Activated CD4-positive, alpha-beta memory T cell treated with anti-CD3 and anti-CD28 coated beads for 36 hours (primary cell): Measurements from ENCODE around the gene ENTR1. TPM values are rescaled to one million over a fixed set of nuclear protein-coding genes. Genes with fewer than 3 reads are reported as not detected.

Source experiments
- CTCF ChIA-PET: fragments of 350-600 bp; sonication (Branson Sonifier 250); formaldehyde crosslinking; loops from one replicate; lab custom pipeline; 2021; ENCODE audit warnings: antibody characterized with exemption, inconsistent platforms; lab: Charles Lee
- POLR2A ChIA-PET: fragments of 350-600 bp; sonication (Branson Sonifier 250); formaldehyde crosslinking; loops from one replicate; lab custom pipeline; 2021; ENCODE audit warnings: antibody characterized with exemption; lab: Charles Lee
- DNase-seq: peaks from one replicate; pipeline ENCODE4 v3.0.0-alpha.2; 2020
- H3K27ac Mint-ChIP-seq: one replicate; pipeline ENCODE4 v1.8.0; 2021; ENCODE audit warnings: mixed read lengths
- H3K27me3 Mint-ChIP-seq: one replicate; pipeline ENCODE4 v1.8.0; 2021; ENCODE audit warnings: mixed read lengths
- H3K36me3 Mint-ChIP-seq: one replicate; pipeline ENCODE4 v1.8.0; 2021; ENCODE audit warnings: mixed read lengths
- H3K4me1 Mint-ChIP-seq: one replicate; pipeline ENCODE4 v1.8.0; 2021; ENCODE audit warnings: low read depth, mixed read lengths
- H3K4me3 Mint-ChIP-seq: one replicate; pipeline ENCODE4 v1.8.0; 2021; ENCODE audit warnings: mild to moderate bottlenecking, mixed read lengths
- H3K9me3 Mint-ChIP-seq: one replicate; pipeline ENCODE4 v1.8.0; 2021; ENCODE audit warnings: mixed read lengths
- intact Hi-C: fragments of 100-400 bp; cut with micrococcal nuclease; formaldehyde crosslinking; loops from one replicate; pipeline ENCODE4 v1.15.1; 2023
- total RNA-seq, 2 experiments: library from RNA; stranded (reverse); gene quantifications; one replicate each; pipeline ENCODE4 v1.2.3, GENCODE V29; 2021

The ENTR1 gene
- total RNA-seq, 2 experiments from 2014 or later, result 66.9 to 74.9 TPM

GRCh38 chr9:136445799-136446198 is 35.4 kb upstream of the ENTR1 start:
- peaks cover 37% of the 10 kb centered on the region for H3K36me3 Mint-ChIP-seq
- ChIA-PET POLR2A (no interaction called here), CTCF (interaction anchor here (0.6 kb wide), 2 partner anchors 42 to 642 kb away, joined by 3 read pairs; no protein-coding TSS in a partner anchor)
- no peaks in the 10 kb centered on the region for H3K9me3 Mint-ChIP-seq
- intact Hi-C loops, result no loop called here
- no peak overlapping the region for H3K4me3 Mint-ChIP-seq
- no peak overlapping the region for H3K27ac Mint-ChIP-seq
- H3K4me1 Mint-ChIP-seq, result no peaks in the 10 kb centered on the region
- H3K27me3 Mint-ChIP-seq, result no peaks in the 10 kb centered on the region
- DNase-seq, result no peak

GRCh38 chr9:136444102-136444501 is 33.7 kb upstream of the ENTR1 start:
- POLR2A ChIA-PET, result interaction anchor here (0.8 kb wide), 1 partner anchor 32 kb away, joined by 3 read pairs; no protein-coding TSS in a partner anchor
- H3K4me3 Mint-ChIP-seq, result no peak overlapping the region
- no peaks in the 10 kb centered on the region for H3K27me3 Mint-ChIP-seq
- intact Hi-C loops, result no loop called here
- no peak overlapping the region for H3K27ac Mint-ChIP-seq
- H3K4me1 Mint-ChIP-seq, result no peaks in the 10 kb centered on the region
- H3K9me3 Mint-ChIP-seq, result no peaks in the 10 kb centered on the region
- peaks cover 34% of the 10 kb centered on the region for H3K36me3 Mint-ChIP-seq
- no peak for DNase-seq
- CTCF ChIA-PET, result no interaction called here

GRCh38 chr9:136443687-136444086 is 33.3 kb upstream of the ENTR1 start:
- ChIA-PET CTCF (interaction anchor here (0.7 kb wide), 1 partner anchor 41 kb away, joined by 3 read pairs; no protein-coding TSS in a partner anchor), POLR2A (interaction anchor here (0.8 kb wide), 1 partner anchor 32 kb away, joined by 3 read pairs; no protein-coding TSS in a partner anchor)
- no peak overlapping the region for H3K27ac Mint-ChIP-seq
- no peaks in the 10 kb centered on the region for H3K27me3 Mint-ChIP-seq
- intact Hi-C loops, result no loop called here
- DNase-seq, result no peak
- H3K36me3 Mint-ChIP-seq, result peaks cover 34% of the 10 kb centered on the region
- H3K4me3 Mint-ChIP-seq, result no peak overlapping the region
- H3K4me1 Mint-ChIP-seq, result no peaks in the 10 kb centered on the region
- no peaks in the 10 kb centered on the region for H3K9me3 Mint-ChIP-seq

GRCh38 chr9:136443087-136443486 is 32.7 kb upstream of the ENTR1 start:
- peaks cover 3% of the 10 kb centered on the region for H3K4me1 Mint-ChIP-seq
- intact Hi-C loops, result no loop called here
- ChIA-PET POLR2A (no interaction called here), CTCF (interaction anchor here (0.7 kb wide), 1 partner anchor 41 kb away, joined by 3 read pairs; no protein-coding TSS in a partner anchor)
- H3K27me3 Mint-ChIP-seq, result no peaks in the 10 kb centered on the region
- no peak overlapping the region for H3K4me3 Mint-ChIP-seq
- peaks cover 32% of the 10 kb centered on the region for H3K36me3 Mint-ChIP-seq
- no peaks in the 10 kb centered on the region for H3K9me3 Mint-ChIP-seq
- H3K27ac Mint-ChIP-seq, result no peak overlapping the region
- no peak for DNase-seq

- no peak overlapping the region for H3K4me3 Mint-ChIP-seq
- DNase-seq, result no peak
- H3K27ac Mint-ChIP-seq, result no peak overlapping the region
- CTCF ChIA-PET, result no interaction called here
- peaks cover 10% of the 10 kb centered on the region for H3K4me1 Mint-ChIP-seq
- POLR2A ChIA-PET, result no interaction called here
- peaks cover 28% of the 10 kb centered on the region for H3K36me3 Mint-ChIP-seq
- intact Hi-C loops, result no loop called here
- no peaks in the 10 kb centered on the region for H3K27me3 Mint-ChIP-seq
- no peaks in the 10 kb centered on the region for H3K9me3 Mint-ChIP-seq
These were observed 31.9 kb upstream of the ENTR1 start for GRCh38 chr9:136442265-136442664.

GRCh38 chr9:136441681-136442245 is 31.3 kb upstream of the ENTR1 start:
- Mint-ChIP-seq H3K36me3 (peaks cover 23% of the 10 kb centered on the region), H3K4me3 (no peak overlapping the region), H3K27me3 (no peaks in the 10 kb centered on the region), H3K9me3 (no peaks in the 10 kb centered on the region), H3K27ac (no peak overlapping the region), H3K4me1 (peaks cover 15% of the 10 kb centered on the region)
- ChIA-PET POLR2A (no interaction called here), CTCF (interaction anchor here (1.5 kb wide), 1 partner anchor 41 kb away, joined by 3 read pairs; no protein-coding TSS in a partner anchor)
- intact Hi-C loops, result no loop called here
- no peak for DNase-seq

- H3K27ac Mint-ChIP-seq, result no peak overlapping the region
- no peaks in the 10 kb centered on the region for H3K27me3 Mint-ChIP-seq
- peaks cover 20% of the 10 kb centered on the region for H3K36me3 Mint-ChIP-seq
- H3K4me1 Mint-ChIP-seq, result peaks cover 19% of the 10 kb centered on the region
- ChIA-PET CTCF (interaction anchor here (1.5 kb wide), 1 partner anchor 40 kb away, joined by 3 read pairs; no protein-coding TSS in a partner anchor), POLR2A (no interaction called here)
- intact Hi-C loops, result no loop called here
- no peak for DNase-seq
- no peaks in the 10 kb centered on the region for H3K9me3 Mint-ChIP-seq
- H3K4me3 Mint-ChIP-seq, result no peak overlapping the region
These were observed 30.8 kb upstream of the ENTR1 start for GRCh38 chr9:136441191-136441680.

- Mint-ChIP-seq H3K27ac (peak within 1 kb of the TSS; percentile 23), H3K36me3 (peaks cover 18% of the 10 kb centered on the region), H3K4me1 (peaks cover 23% of the 10 kb centered on the region), H3K9me3 (no peaks in the 10 kb centered on the region), H3K4me3 (peak within 1 kb of the TSS; percentile 88), H3K27me3 (no peaks in the 10 kb centered on the region)
- intact Hi-C loops, result loop anchor here (1.0 to 5.0 kb wide), 4 partner anchors 28 to 77 kb away; partner anchors contain the start of genes DNLZ, SEC16A and SNAPC4
- ChIA-PET POLR2A (interaction anchor here (1.0 to 1.3 kb wide), 2 partner anchors 13 to 28 kb away, joined by 3 read pairs; no protein-coding TSS in a partner anchor), CTCF (interaction anchor here (0.8 to 1.5 kb wide), 5 partner anchors 16 to 76 kb away, joined by 3 to 12 read pairs (median 3); partner anchors contain the start of gene DNLZ)
- peak; percentile 84 for DNase-seq
These were observed 29.3 kb upstream of the ENTR1 start, which contains the start of gene INPP5E for GRCh38 chr9:136439481-136440408. Gene INPP5E, minus strand, starts transcription at chr9:136439845. Its CDS starts 426 bp downstream, at chr9:136439419.

DNA sequence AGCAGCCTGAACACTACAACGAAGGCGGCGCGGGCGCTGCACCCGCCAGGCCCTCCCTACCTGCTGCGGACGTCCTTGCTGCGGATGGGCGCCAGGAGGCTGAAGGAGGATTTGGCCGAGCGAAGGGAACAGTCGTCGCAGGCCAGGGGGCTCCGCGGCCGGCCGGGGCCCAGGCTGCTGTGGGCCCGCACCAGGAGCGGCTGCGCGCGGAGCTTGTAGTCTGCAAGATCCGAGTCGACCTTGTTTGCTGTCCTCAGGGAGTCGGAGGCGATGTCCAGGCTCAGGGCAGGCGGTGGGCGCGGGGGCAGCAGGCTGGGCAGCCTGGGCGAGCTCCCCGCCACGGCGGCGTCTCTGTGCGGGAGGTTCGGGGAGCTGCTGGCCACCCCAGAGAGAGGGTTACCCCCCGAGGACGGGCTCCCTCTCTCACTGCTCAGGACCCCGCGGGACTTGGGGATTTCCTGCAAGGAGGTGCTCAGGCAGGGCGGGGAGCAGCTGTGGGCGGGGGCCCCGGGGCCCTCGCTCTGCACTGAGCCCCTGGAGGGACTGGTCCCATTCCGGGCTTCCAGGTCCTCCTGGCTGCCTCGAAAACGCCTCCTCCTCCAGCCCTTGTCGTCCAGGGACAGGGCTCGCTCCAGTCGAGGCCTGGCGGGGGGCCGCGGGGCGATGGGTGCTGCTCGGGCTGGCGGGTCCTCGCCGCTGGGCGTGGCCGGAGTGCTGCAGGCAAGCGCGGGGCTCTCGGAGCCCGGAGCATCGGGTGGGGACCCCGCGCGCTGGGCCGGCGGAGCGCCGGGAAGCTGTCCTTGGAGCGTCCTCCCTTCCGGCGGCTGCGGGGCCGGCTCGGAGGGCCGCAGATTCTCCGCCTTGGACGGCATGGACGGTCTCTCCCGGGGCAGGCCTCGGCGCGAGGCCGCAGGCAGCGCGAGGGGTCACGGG is 28.4 kb upstream of the ENTR1 start:
- Mint-ChIP-seq H3K27ac (peak overlapping the region; percentile 66), H3K4me3 (peak overlapping the region; percentile 88), H3K4me1 (peaks cover 23% of the 10 kb centered on the region), H3K9me3 (no peaks in the 10 kb centered on the region), H3K36me3 (peaks cover 15% of the 10 kb centered on the region), H3K27me3 (no peaks in the 10 kb centered on the region)
- peak; percentile 74 for DNase-seq
- ChIA-PET POLR2A (interaction anchor here (0.8 to 1.3 kb wide), 5 partner anchors 14 to 207 kb away, joined by 3 to 4 read pairs (median 3); no protein-coding TSS in a partner anchor), CTCF (interaction anchor here (1.0 to 1.5 kb wide), 2 partner anchors 45 to 75 kb away, joined by 4 to 12 read pairs; partner anchors contain the start of gene DNLZ)
- intact Hi-C loops, result loop anchor here (1.0 to 5.0 kb wide), 4 partner anchors 28 to 76 kb away; partner anchors contain the start of genes DNLZ, SEC16A and SNAPC4

- peak overlapping the region; percentile 88 for H3K4me3 Mint-ChIP-seq
- H3K4me1 Mint-ChIP-seq, result peaks cover 23% of the 10 kb centered on the region
- DNase-seq, result peak; percentile 31
- H3K27me3 Mint-ChIP-seq, result no peaks in the 10 kb centered on the region
- POLR2A ChIA-PET, result interaction anchor here (0.8 to 1.3 kb wide), 5 partner anchors 15 to 208 kb away, joined by 3 to 4 read pairs (median 3); no protein-coding TSS in a partner anchor
- intact Hi-C loops, result loop anchor here (2.0 to 5.0 kb wide), 3 partner anchors 36 to 75 kb away; partner anchors contain the start of genes DNLZ, SEC16A and SNAPC4
- no peaks in the 10 kb centered on the region for H3K9me3 Mint-ChIP-seq
- CTCF ChIA-PET, result interaction anchor here (1.0 to 1.5 kb wide), 2 partner anchors 46 to 74 kb away, joined by 4 to 12 read pairs; partner anchors contain the start of gene DNLZ
- peaks cover 11% of the 10 kb centered on the region for H3K36me3 Mint-ChIP-seq
- peak overlapping the region; percentile 66 for H3K27ac Mint-ChIP-seq
These were observed 27.6 kb upstream of the ENTR1 start for GRCh38 chr9:136437839-136438547.
